ENCODE data around the gene PRR16.

Gene PRR16

GRCh38 chr5:120576588-120576987 is 112.5 kb downstream of the PRR16 start:
- DNase-seq (ENCODE audit: low spot score): no peak

- no peak for DNase-seq (ENCODE audit: low spot score)
Observed at GRCh38 chr5:120582635-120583034, 118.5 kb downstream of the PRR16 start.

GRCh38 chr5:120586646-120587045 is 122.5 kb downstream of the PRR16 start:
- no peak for DNase-seq (ENCODE audit: low spot score)

GRCh38 chr5:120591911-120592310 is 127.8 kb downstream of the PRR16 start:
- DNase-seq (ENCODE audit: low spot score): no peak

GRCh38 chr5:120599576-120599975 is 135.5 kb downstream of the PRR16 start:
- DNase-seq (ENCODE audit: low spot score): no peak

- no peak for DNase-seq (ENCODE audit: low spot score)
Observed at GRCh38 chr5:120600639-120601038, 136.5 kb downstream of the PRR16 start.

- no peak for DNase-seq (ENCODE audit: low spot score)
Observed at GRCh38 chr5:120602033-120602432, 137.9 kb downstream of the PRR16 start.

- no peak for DNase-seq (ENCODE audit: low spot score)
Observed at GRCh38 chr5:120604884-120605283, 140.8 kb downstream of the PRR16 start.

GRCh38 chr5:120605325-120606079 is 141.4 kb downstream of the PRR16 start:
- DNase-seq (ENCODE audit: low spot score): no peak

- no peak for DNase-seq (ENCODE audit: low spot score)
Observed at GRCh38 chr5:120609570-120609969, 145.5 kb downstream of the PRR16 start.

- DNase-seq (ENCODE audit: low spot score): no peak
Observed at GRCh38 chr5:120610145-120610544, 146.0 kb downstream of the PRR16 start.

- DNase-seq (ENCODE audit: low spot score): no peak
Observed at GRCh38 chr5:120613729-120614128, 149.6 kb downstream of the PRR16 start.

- peak; percentile 4 for DNase-seq (ENCODE audit: low spot score)
Observed at GRCh38 chr5:120614531-120615180, 150.6 kb downstream of the PRR16 start.

GRCh38 chr5:120615967-120616645 is 152.0 kb downstream of the PRR16 start:
- no peak for DNase-seq (ENCODE audit: low spot score)

GRCh38 chr5:120621339-120621738 is 157.2 kb downstream of the PRR16 start:
- DNase-seq (ENCODE audit: low spot score): no peak

- no peak for DNase-seq (ENCODE audit: low spot score)
Observed at GRCh38 chr5:120624021-120624563, 160.0 kb downstream of the PRR16 start.

GRCh38 chr5:120628156-120628555 is 164.1 kb downstream of the PRR16 start:
- DNase-seq (ENCODE audit: low spot score): no peak

- no peak for DNase-seq (ENCODE audit: low spot score)
Observed at GRCh38 chr5:120630550-120630949, 166.4 kb downstream of the PRR16 start.

GRCh38 chr5:120631611-120632010 is 167.5 kb downstream of the PRR16 start:
- no peak for DNase-seq (ENCODE audit: low spot score)

- DNase-seq (ENCODE audit: low spot score): no peak
Observed at GRCh38 chr5:120632430-120632829, 168.3 kb downstream of the PRR16 start.

- DNase-seq (ENCODE audit: low spot score): no peak
Observed at GRCh38 chr5:120638449-120638848, 174.3 kb downstream of the PRR16 start.

GRCh38 chr5:120640778-120641177 is 176.7 kb downstream of the PRR16 start:
- DNase-seq (ENCODE audit: low spot score): peak; percentile 7

GRCh38 chr5:120644516-120644915 is 180.4 kb downstream of the PRR16 start:
- no peak for DNase-seq (ENCODE audit: low spot score)
